Activated T-helper 2 cell treated with anti-CD3 and anti-CD28 coated beads, Interferon-gamma antibody, Interleukin-2, Interleukin-4, amounts not matched to agents 10 μg/mL and 5 μg/mL and 100 μg/mL, durations not matched to agents 14 hours and 24 hours and 36 hours (primary cell): Measurements from ENCODE around the gene CD209. TPM values are rescaled to one million over a fixed set of nuclear protein-coding genes. Genes with fewer than 3 reads are reported as not detected.

ENCODE experiments used
- DNase-seq: peaks from one replicate; pipeline ENCODE4 v3.0.0; 2021; ENCODE audit warnings: low spot score
- H3K27ac Mint-ChIP-seq: one replicate; pipeline ENCODE4 v1.8.0; 2021; ENCODE audit warnings: mixed read lengths
- H3K27me3 Mint-ChIP-seq: one replicate; pipeline ENCODE4 v1.8.0; 2021; ENCODE audit warnings: low read depth, mixed read lengths
- H3K36me3 Mint-ChIP-seq: one replicate; pipeline ENCODE4 v1.8.0; 2021; ENCODE audit warnings: low read depth, mixed read lengths
- H3K4me1 Mint-ChIP-seq: one replicate; pipeline ENCODE4 v1.8.0; 2021; ENCODE audit warnings: low read depth, mixed read lengths
- H3K4me3 Mint-ChIP-seq: one replicate; pipeline ENCODE4 v1.8.0; 2021; ENCODE audit warnings: low read depth, mild to moderate bottlenecking, moderate library complexity, mixed read lengths
- H3K9me3 Mint-ChIP-seq: one replicate; pipeline ENCODE4 v1.8.0; 2021; ENCODE audit warnings: mixed read lengths
- intact Hi-C: fragments of 100-400 bp; cut with micrococcal nuclease; formaldehyde crosslinking; loops from one replicate; pipeline ENCODE4 v1.15.1; 2023
- total RNA-seq: library from RNA; stranded (reverse); gene quantifications from 2 replicates; pipeline ENCODE4 v1.2.3, GENCODE V29; 2022

Gene CD209
- total RNA-seq, 1 donor from 2014 or later = not detected

DNA sequence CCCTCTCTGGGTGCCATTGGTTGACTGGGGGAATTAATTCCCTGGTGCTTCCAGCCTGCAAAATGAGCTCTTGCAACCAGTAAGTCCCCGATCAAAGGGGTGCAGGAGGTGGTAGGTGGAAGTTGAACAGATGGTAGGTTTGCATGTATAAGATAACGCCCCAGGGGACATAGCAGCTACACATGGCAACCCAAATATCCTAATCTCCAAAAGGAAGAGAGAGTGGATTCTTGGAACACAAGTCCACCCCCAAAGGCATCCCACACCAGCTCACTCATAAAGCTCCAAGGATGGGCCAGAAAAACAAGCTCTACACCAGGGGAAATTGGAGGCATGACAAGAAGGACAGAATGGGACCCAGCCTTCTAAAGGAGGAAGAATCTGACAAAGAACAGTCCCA, 4.8 kb downstream of the CD209 start:
- H3K4me3 Mint-ChIP-seq = no peak overlapping the region
- no peak for DNase-seq
- H3K9me3 Mint-ChIP-seq = no peaks in the 10 kb centered on the region
- H3K36me3 Mint-ChIP-seq = no peaks in the 10 kb centered on the region
- no peak overlapping the region for H3K27ac Mint-ChIP-seq
- intact Hi-C loops = no loop called here
- no peaks in the 10 kb centered on the region for H3K4me1 Mint-ChIP-seq
- peaks cover 7% of the 10 kb centered on the region for H3K27me3 Mint-ChIP-seq

DNA sequence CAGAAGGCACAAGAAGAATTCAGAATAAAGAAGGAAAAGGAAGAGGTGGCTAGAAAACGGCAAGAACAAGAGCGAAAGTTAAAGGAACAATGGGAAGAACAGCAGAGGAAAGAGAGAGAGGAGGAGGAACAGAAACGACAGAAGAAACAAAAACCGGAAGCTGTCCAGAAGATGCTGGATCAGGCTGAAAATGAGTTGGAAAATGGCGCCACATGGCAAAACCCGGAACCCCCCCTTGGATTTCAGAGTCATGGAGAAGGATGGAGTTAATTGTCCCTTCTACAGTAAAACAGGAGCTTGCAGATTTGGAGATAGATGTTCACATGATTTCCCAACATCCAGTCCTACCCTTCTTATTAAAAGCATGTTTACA, 6.7 kb downstream of the CD209 start:
- Mint-ChIP-seq H3K36me3 (no peaks in the 10 kb centered on the region), H3K9me3 (no peaks in the 10 kb centered on the region), H3K27me3 (peaks cover 10% of the 10 kb centered on the region), H3K4me1 (no peaks in the 10 kb centered on the region), H3K4me3 (no peak overlapping the region), H3K27ac (no peak overlapping the region)
- DNase-seq = no peak
- intact Hi-C loops = no loop called here

DNA sequence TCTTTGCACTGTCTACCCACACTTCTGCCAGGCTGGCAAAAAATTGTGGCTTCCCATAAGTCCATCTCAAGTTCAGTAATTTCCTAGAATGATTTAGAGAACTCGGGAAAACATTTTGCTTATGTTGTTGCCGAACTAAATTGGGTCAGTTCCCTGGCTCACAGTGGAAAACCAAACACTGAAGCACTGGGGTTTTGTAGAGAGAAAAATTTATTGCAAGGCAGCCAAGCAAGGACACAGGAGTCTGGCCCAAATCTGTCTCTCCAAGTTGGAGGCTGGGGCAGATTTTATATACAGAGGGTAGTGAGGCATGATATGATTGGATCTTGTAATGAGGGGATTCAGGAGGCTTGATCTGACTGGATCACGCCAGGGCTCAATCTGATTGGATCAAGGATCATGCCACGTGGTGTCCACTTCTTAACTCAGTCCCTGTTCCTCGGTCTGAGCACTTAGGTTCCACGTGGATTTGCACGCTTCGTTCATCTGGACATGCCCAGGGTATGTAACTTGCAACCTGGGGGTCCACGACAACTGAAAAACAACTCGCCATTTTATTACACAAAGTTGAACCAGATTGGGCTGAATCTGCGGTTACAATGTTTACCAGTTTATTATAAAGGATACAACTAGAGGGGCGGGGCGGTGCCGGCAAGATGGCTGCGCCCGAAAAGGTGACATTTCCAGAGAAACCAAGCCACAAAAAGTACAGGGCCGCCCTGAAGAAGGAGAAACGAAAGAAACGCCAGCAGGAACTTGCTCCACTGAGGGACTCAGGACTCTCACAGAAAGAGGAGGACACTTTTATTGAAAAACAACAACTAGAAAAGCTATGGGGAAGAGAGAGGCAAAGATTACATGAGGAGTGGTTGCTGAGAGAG, 7.3 kb downstream of the CD209 start:
- H3K27me3 Mint-ChIP-seq = peaks cover 12% of the 10 kb centered on the region
- H3K27ac Mint-ChIP-seq = no peak overlapping the region
- no peak overlapping the region for H3K4me3 Mint-ChIP-seq
- no peaks in the 10 kb centered on the region for H3K9me3 Mint-ChIP-seq
- no peaks in the 10 kb centered on the region for H3K36me3 Mint-ChIP-seq
- H3K4me1 Mint-ChIP-seq = no peaks in the 10 kb centered on the region
- no peak for DNase-seq
- intact Hi-C loops = no loop called here

DNA sequence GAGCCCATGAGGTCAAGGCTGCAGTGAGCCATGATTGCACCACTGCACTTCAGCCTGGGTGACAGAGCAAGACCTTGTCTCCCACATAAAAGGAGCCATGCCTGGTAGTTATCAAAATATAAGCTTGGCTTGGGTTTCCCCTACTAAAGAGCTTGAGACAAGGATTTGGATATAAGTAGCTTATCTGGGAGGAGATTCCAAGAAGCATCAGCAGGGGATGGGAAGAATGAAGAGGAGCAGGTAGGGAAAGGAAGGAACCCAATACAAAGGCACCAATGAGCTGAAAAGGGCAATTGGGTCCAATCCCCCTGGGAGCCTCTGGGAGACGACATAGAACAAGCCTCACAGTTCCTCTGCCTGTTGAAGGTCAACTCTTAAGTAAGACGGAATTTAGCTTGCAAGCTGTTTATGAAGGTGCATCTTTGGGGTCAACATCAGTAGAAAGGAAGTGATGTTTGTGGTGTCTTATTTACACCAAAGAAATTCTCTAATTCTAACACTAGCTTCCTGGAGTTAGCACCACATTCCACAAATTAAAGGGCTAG, 8.1 kb downstream of the CD209 start:
- Mint-ChIP-seq H3K4me3 (no peak overlapping the region), H3K9me3 (no peaks in the 10 kb centered on the region), H3K36me3 (no peaks in the 10 kb centered on the region), H3K4me1 (no peaks in the 10 kb centered on the region), H3K27ac (no peak overlapping the region), H3K27me3 (peaks cover 15% of the 10 kb centered on the region)
- no peak for DNase-seq
- intact Hi-C loops = no loop called here

DNA sequence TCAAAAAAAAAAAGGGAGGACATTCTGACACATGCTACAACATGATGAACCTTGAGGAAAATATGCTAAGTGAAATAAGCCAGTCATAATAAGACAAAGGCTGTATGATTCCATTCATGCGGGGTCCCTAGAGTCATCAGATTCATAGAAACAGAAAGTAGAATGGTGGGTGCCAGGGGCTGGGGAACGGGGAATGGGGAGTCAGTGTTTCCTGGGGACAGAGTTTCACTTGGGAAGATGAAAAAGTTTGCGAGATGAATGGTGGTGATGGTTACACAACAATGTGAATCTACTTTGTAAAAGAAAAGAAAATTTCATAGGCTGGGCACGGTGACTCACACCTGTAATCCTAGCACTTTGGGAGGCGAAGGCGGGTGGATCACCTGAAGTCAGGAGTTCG, 9.3 kb downstream of the CD209 start:
- H3K27me3 Mint-ChIP-seq = peaks cover 20% of the 10 kb centered on the region
- H3K4me3 Mint-ChIP-seq = no peak overlapping the region
- H3K36me3 Mint-ChIP-seq = no peaks in the 10 kb centered on the region
- intact Hi-C loops = no loop called here
- no peaks in the 10 kb centered on the region for H3K4me1 Mint-ChIP-seq
- H3K27ac Mint-ChIP-seq = no peak overlapping the region
- no peak for DNase-seq
- no peaks in the 10 kb centered on the region for H3K9me3 Mint-ChIP-seq

DNA sequence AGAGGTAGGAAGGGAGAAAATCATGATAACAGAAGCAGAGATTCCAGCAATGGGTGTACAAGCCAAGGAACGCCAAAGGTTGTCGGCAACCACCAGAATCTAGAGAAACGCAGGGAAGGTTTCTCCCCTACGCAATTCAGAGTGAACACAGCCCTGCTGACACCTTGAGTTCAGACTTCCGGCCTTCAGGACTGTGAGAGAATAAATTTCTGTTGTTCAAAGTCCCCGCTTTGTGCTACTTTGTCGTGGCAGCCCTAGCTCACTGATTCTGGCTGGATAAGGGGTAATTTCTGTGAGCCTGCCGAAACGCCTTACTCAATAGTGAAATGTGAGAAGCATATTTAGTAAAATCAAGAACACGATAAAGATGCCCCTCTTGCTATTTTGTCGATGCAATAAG, 10.1 kb downstream of the CD209 start:
- Mint-ChIP-seq H3K4me1 (no peaks in the 10 kb centered on the region), H3K27ac (no peak overlapping the region), H3K36me3 (no peaks in the 10 kb centered on the region), H3K9me3 (no peaks in the 10 kb centered on the region), H3K27me3 (peaks cover 24% of the 10 kb centered on the region), H3K4me3 (no peak overlapping the region)
- intact Hi-C loops = no loop called here
- DNase-seq = no peak

DNA sequence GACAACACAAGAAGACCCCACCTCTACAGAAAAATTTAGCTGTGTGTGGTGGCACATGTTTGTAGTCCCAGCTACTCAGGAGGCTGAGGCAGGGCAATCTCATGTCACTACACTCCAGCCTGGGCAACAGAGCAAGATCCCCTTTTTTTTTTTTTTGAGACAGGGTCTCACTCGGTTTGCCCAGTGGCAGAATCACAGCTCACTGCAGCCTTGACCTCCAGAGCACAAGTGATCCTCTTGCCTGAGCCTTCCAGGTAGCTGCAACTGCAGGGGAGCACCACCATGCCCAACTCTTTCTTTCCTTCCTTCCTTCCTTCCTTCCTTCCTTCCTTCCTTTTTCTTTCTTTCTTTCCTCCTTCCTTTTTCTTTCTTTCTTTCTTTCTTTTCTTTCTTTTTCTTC, 11.2 kb downstream of the CD209 start:
- Mint-ChIP-seq H3K4me3 (no peak overlapping the region), H3K27ac (no peak overlapping the region), H3K4me1 (no peaks in the 10 kb centered on the region), H3K27me3 (peaks cover 32% of the 10 kb centered on the region), H3K9me3 (no peaks in the 10 kb centered on the region), H3K36me3 (no peaks in the 10 kb centered on the region)
- no peak for DNase-seq
- intact Hi-C loops = no loop called here

DNA sequence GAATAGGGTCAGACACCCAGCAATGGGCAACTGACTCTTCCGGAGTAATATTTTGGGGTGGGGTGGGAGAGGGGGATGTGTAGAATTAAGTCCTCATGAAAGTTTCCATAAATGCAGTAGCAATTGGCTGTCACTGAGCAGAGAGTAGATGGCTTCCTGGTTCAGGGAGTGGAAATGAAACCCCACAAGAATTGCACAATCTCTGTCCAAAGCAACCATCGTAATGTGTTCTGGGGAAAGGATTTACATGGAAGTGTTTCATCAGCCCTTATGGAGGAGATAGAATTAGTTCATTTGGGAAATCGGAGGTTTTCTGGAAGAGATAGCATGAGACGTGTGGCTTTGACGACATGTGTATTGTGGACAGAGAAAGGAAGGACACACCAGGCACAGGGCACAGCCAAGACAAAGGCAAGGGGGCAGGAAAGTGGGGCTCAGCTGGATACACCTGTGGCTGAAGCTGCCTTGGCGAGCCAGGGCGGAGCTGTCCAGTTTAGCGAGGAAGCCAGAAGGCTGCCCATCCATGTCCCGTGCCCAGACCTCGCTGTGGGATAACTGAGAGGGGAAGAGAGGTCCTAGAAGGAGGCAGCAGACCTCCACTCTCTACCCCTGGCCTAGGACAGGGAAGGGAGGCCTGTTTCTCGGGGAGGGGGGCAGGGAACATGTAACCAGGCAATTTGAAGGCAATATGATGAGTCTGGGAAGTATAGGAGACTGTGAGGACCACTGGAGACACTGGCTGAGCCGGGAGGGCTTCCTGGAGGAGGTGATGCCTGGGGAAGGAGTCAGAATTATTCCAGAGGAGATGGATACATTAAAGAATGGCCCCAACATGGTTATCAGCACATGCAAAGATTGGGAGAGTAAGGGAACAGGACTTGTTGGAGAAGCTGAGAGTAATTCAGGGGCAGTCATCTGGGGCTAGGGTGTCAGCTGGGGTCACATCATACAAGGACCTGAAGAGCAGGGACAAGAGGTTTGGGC, 12.8 kb downstream of the CD209 start:
- H3K4me1 Mint-ChIP-seq = no peaks in the 10 kb centered on the region
- H3K36me3 Mint-ChIP-seq = no peaks in the 10 kb centered on the region
- no peak overlapping the region for H3K27ac Mint-ChIP-seq
- no peaks in the 10 kb centered on the region for H3K9me3 Mint-ChIP-seq
- peaks cover 43% of the 10 kb centered on the region for H3K27me3 Mint-ChIP-seq
- DNase-seq = no peak
- intact Hi-C loops = no loop called here
- H3K4me3 Mint-ChIP-seq = no peak overlapping the region

DNA sequence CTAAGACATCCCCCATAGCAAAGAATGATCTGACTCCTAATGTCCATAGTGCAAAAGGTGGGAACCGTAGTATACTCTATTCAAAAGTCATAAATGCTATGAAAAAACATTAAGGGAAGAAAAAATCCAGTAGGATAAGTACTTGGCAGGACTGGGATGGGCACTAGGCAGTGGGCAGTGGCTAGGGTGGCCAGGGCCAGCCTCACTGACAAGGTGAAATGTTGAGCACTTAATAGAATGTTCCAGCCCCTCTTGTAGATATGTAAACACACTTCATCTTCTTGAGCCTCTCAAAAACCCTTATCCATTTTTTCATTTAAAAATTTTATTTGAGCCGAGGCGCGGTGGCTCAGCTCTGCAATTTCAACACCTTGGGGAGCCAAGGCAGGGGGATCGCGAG, 14.0 kb downstream of the CD209 start:
- no peak overlapping the region for H3K4me3 Mint-ChIP-seq
- no peak for DNase-seq
- H3K27me3 Mint-ChIP-seq = peaks cover 54% of the 10 kb centered on the region
- H3K4me1 Mint-ChIP-seq = no peaks in the 10 kb centered on the region
- H3K27ac Mint-ChIP-seq = no peak overlapping the region
- H3K9me3 Mint-ChIP-seq = no peaks in the 10 kb centered on the region
- intact Hi-C loops = no loop called here
- H3K36me3 Mint-ChIP-seq = no peaks in the 10 kb centered on the region

DNA sequence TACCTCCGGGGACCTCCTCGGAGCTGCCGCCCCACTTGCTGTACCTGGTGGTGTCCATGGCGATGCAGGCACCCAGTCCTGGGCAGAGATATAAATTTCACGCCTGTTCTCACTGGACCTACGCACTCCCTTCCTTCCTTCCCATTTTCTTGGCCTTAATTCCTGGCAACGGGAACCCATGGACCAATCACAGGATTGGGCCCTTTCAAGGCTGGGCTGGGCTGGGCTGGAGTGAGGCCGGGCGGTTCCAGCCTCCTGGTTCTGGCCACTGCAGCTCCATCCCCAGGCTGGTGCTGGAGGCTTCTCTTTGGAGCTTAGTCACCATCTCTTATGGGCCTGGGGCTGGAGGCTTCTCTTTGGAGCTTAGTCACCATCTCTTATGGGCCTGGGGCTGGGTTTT, 15.3 kb downstream of the CD209 start, which contains the start of gene CLEC4G:
TSS of gene CLEC4G (minus strand) at position 66 of the 400 bp plus-strand sequence. CDS start at position 58, 8 bp downstream.
- H3K27me3 Mint-ChIP-seq = peaks cover 65% of the 10 kb centered on the region
- intact Hi-C loops = no loop called here
- H3K4me3 Mint-ChIP-seq = no peak within 1 kb of the TSS
- H3K27ac Mint-ChIP-seq = no peak within 1 kb of the TSS
- no peak for DNase-seq
- H3K9me3 Mint-ChIP-seq = no peaks in the 10 kb centered on the region
- no peaks in the 10 kb centered on the region for H3K4me1 Mint-ChIP-seq
- no peaks in the 10 kb centered on the region for H3K36me3 Mint-ChIP-seq

DNA sequence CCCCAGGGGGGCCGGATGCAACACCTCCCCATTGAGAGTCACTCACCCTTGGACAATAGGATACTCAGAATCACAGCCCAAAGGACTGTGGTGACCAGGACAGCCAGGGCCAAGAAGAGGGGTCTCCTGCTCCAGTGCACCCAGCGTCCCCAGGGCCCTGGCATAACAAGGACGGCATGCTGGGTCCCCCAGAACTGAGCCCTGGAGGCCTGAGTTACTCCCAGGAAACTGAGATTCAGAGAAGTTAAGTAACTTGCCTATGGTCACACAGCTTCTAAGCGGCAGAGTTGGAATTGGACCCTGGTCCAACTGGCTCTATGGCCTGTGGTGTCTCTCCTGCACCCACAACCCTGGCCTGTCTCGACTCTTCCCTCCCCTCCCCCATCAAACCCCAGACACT, 15.7 kb downstream of the CD209 start:
- H3K36me3 Mint-ChIP-seq = no peaks in the 10 kb centered on the region
- no peaks in the 10 kb centered on the region for H3K9me3 Mint-ChIP-seq
- no peaks in the 10 kb centered on the region for H3K4me1 Mint-ChIP-seq
- H3K4me3 Mint-ChIP-seq = no peak overlapping the region
- no peak for DNase-seq
- H3K27ac Mint-ChIP-seq = no peak overlapping the region
- H3K27me3 Mint-ChIP-seq = peaks cover 65% of the 10 kb centered on the region
- intact Hi-C loops = no loop called here

DNA sequence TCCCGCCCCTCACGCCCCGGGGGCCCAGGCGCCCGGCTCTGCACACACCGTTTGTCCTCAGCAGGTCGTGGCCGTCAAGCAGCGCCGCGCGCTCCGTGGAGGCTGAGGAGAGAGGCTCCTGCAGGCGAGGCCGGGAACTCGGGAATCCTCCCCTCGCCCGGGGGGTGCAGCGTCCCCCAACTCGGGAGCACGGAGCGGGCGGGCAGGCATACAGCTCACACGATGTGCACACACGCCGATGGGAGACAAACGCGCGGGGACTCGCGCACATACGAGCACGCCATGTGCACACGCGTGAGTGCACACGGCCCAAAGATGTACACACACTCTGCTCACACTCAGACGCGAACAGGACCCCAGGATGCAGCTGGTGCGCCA, 16.1 kb downstream of the CD209 start:
- Mint-ChIP-seq H3K27ac (no peak overlapping the region), H3K4me1 (no peaks in the 10 kb centered on the region), H3K9me3 (no peaks in the 10 kb centered on the region), H3K36me3 (no peaks in the 10 kb centered on the region), H3K27me3 (peaks cover 62% of the 10 kb centered on the region), H3K4me3 (no peak overlapping the region)
- intact Hi-C loops = no loop called here
- no peak for DNase-seq
